ENCODE results near the gene MAP7. TPM values are rescaled to one million over a fixed set of nuclear protein-coding genes. Genes with fewer than 3 reads are reported as not detected.

MAP7 gene
- total RNA-seq, 3 donors from 2014 or later (not counting 1 experiment from before 2014, with no cell fraction given): 0.14 to 0.68 (median 0.14) TPM

- Histone ChIP-seq H3K4me1 (ENCODE audit: control insufficient read depth, insufficient read depth, low read length) (no peaks in the 10 kb centered on the region), H3K27me3 (ENCODE audit: control insufficient read depth, insufficient read depth, low read length) (no peaks in the 10 kb centered on the region), H3K27ac (ENCODE audit: low read length) (no peak overlapping the region), H3K36me3 (ENCODE audit: control insufficient read depth, insufficient read depth, low read length) (peaks cover 26% of the 10 kb centered on the region), H3K9me3 (ENCODE audit: control insufficient read depth, insufficient read depth, low read length) (no peaks in the 10 kb centered on the region), H3K4me3 (ENCODE audit: low read length) (no peak overlapping the region)
- intact Hi-C loops (cut with micrococcal nuclease): no loop called here
- H3K27ac Mint-ChIP-seq: no peak overlapping the region
- no peaks in the 10 kb centered on the region for H3K27me3 Mint-ChIP-seq (ENCODE audit: low read depth in 2 of 2)
- no peak overlapping the region for H3K4me3 Mint-ChIP-seq
- peaks cover 7 to 16% of the 10 kb centered on the region in 2 donors for H3K4me1 Mint-ChIP-seq
- TF ChIP-seq CTCF (IDR thresholded peaks at IDR 0.05): no peak
- ATAC-seq (no peak), DNase-seq (no peak)
- peaks cover 10% of the 10 kb centered on the region for H3K36me3 Mint-ChIP-seq
- H3K9me3 Mint-ChIP-seq: no peaks in the 10 kb centered on the region
Observed at GRCh38 chr6:136571496-136571895, 21.3 kb upstream of the MAP7 start.

- peaks cover 29% of the 10 kb centered on the region for H3K36me3 ChIP-seq (ENCODE audit: control insufficient read depth, insufficient read depth, low read length)
- no peak for ATAC-seq
- 98% methylated on average over 5 of the region's 5 CpGs for WGBS (ENCODE audit: insufficient coverage)
- H3K4me3 Mint-ChIP-seq: no peak overlapping the region
- H3K27me3 Mint-ChIP-seq (ENCODE audit: low read depth in 2 of 2): no peaks in the 10 kb centered on the region
- no peaks in the 10 kb centered on the region for H3K9me3 Mint-ChIP-seq
- peaks cover 10% of the 10 kb centered on the region for H3K36me3 Mint-ChIP-seq
- no peaks in the 10 kb centered on the region for H3K9me3 ChIP-seq (ENCODE audit: control insufficient read depth, insufficient read depth, low read length)
- H3K27ac Mint-ChIP-seq: no peak overlapping the region
- DNase-seq: no peak
- no peaks in the 10 kb centered on the region for H3K4me1 ChIP-seq (ENCODE audit: control insufficient read depth, insufficient read depth, low read length)
- intact Hi-C loops (cut with micrococcal nuclease): no loop called here
- H3K27ac ChIP-seq (ENCODE audit: low read length): no peak overlapping the region
- H3K27me3 ChIP-seq (ENCODE audit: control insufficient read depth, insufficient read depth, low read length): no peaks in the 10 kb centered on the region
- H3K4me3 ChIP-seq (ENCODE audit: low read length): no peak overlapping the region
- TF ChIP-seq CTCF (IDR thresholded peaks at IDR 0.05): no peak
- H3K4me1 Mint-ChIP-seq: peaks cover 9 to 17% of the 10 kb centered on the region in 2 donors
Observed at GRCh38 chr6:136571065-136571464, 20.8 kb upstream of the MAP7 start.

- Mint-ChIP-seq H3K36me3 (peaks cover 10% of the 10 kb centered on the region), H3K27me3 (ENCODE audit: low read depth in 2 of 2) (no peaks in the 10 kb centered on the region), H3K27ac (peak overlapping the region in 1 of 2 donors; percentile 59), H3K4me1 (peaks cover 29 to 40% of the 10 kb centered on the region in 2 donors), H3K4me3 (no peak overlapping the region), H3K9me3 (no peaks in the 10 kb centered on the region)
- no peak overlapping the region for H3K4me3 ChIP-seq (ENCODE audit: low read length)
- DNase-seq (no peak), ATAC-seq (no peak)
- TF ChIP-seq CTCF (IDR thresholded peaks at IDR 0.05): no peak
- H3K27ac ChIP-seq (ENCODE audit: low read length): no peak overlapping the region
- H3K36me3 ChIP-seq (ENCODE audit: control insufficient read depth, insufficient read depth, low read length): peaks cover 16% of the 10 kb centered on the region
- intact Hi-C loops (cut with micrococcal nuclease): no loop called here
- no peaks in the 10 kb centered on the region for H3K27me3 ChIP-seq (ENCODE audit: control insufficient read depth, insufficient read depth, low read length)
- 97% methylated on average over 3 of the region's 3 CpGs for WGBS (ENCODE audit: insufficient coverage)
- no peaks in the 10 kb centered on the region for H3K9me3 ChIP-seq (ENCODE audit: control insufficient read depth, insufficient read depth, low read length)
- peaks cover 7% of the 10 kb centered on the region for H3K4me1 ChIP-seq (ENCODE audit: control insufficient read depth, insufficient read depth, low read length)
Observed at GRCh38 chr6:136568129-136568528, 17.9 kb upstream of the MAP7 start.

DNA sequence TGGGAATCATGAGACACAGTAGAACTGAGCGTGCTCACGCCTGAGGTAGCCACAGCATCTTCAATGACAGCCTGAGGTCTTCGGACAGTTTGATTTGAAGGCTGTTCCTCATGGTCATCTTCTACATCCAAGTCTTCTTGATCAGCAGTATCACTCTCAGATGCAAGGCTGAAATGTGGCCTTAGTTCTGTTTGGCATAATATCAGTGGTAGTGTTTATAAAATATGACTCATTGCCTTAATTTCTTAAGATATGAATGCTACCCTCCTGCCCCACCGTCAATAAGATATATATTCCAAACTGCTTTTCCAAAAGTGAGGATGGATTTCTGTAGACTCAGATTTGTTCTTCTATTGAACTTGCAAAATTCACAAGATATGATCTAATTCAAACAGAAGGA lies 17.5 kb upstream of the MAP7 start:
- no peaks in the 10 kb centered on the region for H3K27me3 Mint-ChIP-seq (ENCODE audit: low read depth in 2 of 2)
- peak overlapping the region in 1 of 2 donors; percentile 59 for H3K27ac Mint-ChIP-seq
- peaks cover 10% of the 10 kb centered on the region for H3K36me3 Mint-ChIP-seq
- H3K4me3 Mint-ChIP-seq: no peak overlapping the region
- H3K27me3 ChIP-seq (ENCODE audit: control insufficient read depth, insufficient read depth, low read length): no peaks in the 10 kb centered on the region
- peaks cover 31 to 44% of the 10 kb centered on the region in 2 donors for H3K4me1 Mint-ChIP-seq
- no peak overlapping the region for H3K27ac ChIP-seq (ENCODE audit: low read length)
- intact Hi-C loops (cut with micrococcal nuclease): no loop called here
- H3K9me3 Mint-ChIP-seq: no peaks in the 10 kb centered on the region
- WGBS (ENCODE audit: insufficient coverage): 93% methylated on average over 3 of the region's 4 CpGs
- H3K4me3 ChIP-seq (ENCODE audit: low read length): no peak overlapping the region
- DNase-seq: no peak
- ATAC-seq: no peak
- no peak for TF ChIP-seq CTCF (IDR thresholded peaks at IDR 0.05)
- peaks cover 9% of the 10 kb centered on the region for H3K4me1 ChIP-seq (ENCODE audit: control insufficient read depth, insufficient read depth, low read length)
- peaks cover 11% of the 10 kb centered on the region for H3K36me3 ChIP-seq (ENCODE audit: control insufficient read depth, insufficient read depth, low read length)
- no peaks in the 10 kb centered on the region for H3K9me3 ChIP-seq (ENCODE audit: control insufficient read depth, insufficient read depth, low read length)

Measured in natural killer cell (primary cell).